ENCODE data around the gene DPH2.

DNA sequence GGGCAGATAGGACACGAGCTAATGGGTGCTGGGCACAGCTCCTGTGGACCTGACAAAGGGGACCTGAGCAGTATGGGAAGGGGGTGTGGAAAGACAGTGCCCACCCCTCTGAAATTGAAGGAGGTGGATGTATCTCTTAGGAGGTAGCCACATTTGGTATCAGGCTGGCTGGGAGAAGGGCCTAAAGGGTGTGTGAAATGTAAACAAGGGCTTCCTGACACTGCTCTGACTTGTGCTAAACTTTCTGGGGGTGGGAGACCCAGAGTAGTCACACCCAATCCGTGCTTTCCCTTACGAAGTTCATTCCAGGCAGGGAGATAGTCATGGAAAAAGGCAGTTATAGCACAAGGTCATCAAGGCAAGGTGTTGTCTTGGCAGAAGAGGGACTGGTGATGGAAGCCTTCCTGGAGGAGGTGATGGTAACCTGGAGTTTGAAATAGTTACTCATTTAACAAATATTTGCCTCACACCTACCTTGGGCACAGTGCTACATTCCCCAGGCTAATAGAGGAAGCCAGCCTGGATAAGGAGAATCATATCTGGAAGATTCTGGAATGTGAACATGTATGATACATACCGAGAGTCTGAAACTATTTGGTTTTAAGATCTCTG, 16.3 kb downstream of the DPH2 start:
- TF ChIP-seq EZH2phosphoT487 (IDR thresholded peaks at IDR 0.05; ENCODE audit: borderline replicate concordance, low read depth) (no peak), JUND (IDR thresholded peaks at IDR 0.05) (no peak)
- TF ChIP-seq, protein P1, sequence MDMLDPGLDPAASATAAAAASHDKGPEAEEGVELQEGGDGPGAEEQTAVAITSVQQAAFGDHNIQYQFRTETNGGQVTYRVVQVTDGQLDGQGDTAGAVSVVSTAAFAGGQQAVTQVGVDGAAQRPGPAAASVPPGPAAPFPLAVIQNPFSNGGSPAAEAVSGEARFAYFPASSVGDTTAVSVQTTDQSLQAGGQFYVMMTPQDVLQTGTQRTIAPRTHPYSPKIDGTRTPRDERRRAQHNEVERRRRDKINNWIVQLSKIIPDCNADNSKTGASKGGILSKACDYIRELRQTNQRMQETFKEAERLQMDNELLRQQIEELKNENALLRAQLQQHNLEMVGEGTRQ (IDR thresholded peaks at IDR 0.05; ENCODE audit: borderline replicate concordance, low read depth, low read length): no peak
- TF ChIP-seq, protein P2, sequence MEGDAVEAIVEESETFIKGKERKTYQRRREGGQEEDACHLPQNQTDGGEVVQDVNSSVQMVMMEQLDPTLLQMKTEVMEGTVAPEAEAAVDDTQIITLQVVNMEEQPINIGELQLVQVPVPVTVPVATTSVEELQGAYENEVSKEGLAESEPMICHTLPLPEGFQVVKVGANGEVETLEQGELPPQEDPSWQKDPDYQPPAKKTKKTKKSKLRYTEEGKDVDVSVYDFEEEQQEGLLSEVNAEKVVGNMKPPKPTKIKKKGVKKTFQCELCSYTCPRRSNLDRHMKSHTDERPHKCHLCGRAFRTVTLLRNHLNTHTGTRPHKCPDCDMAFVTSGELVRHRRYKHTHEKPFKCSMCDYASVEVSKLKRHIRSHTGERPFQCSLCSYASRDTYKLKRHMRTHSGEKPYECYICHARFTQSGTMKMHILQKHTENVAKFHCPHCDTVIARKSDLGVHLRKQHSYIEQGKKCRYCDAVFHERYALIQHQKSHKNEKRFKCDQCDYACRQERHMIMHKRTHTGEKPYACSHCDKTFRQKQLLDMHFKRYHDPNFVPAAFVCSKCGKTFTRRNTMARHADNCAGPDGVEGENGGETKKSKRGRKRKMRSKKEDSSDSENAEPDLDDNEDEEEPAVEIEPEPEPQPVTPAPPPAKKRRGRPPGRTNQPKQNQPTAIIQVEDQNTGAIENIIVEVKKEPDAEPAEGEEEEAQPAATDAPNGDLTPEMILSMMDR (IDR thresholded peaks at IDR 0.05): no peak
- TF ChIP-seq, protein P3, sequence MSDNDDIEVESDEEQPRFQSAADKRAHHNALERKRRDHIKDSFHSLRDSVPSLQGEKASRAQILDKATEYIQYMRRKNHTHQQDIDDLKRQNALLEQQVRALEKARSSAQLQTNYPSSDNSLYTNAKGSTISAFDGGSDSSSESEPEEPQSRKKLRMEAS (IDR thresholded peaks at IDR 0.05; ENCODE audit: low read depth): no peak
- TF ChIP-seq, protein P4, sequence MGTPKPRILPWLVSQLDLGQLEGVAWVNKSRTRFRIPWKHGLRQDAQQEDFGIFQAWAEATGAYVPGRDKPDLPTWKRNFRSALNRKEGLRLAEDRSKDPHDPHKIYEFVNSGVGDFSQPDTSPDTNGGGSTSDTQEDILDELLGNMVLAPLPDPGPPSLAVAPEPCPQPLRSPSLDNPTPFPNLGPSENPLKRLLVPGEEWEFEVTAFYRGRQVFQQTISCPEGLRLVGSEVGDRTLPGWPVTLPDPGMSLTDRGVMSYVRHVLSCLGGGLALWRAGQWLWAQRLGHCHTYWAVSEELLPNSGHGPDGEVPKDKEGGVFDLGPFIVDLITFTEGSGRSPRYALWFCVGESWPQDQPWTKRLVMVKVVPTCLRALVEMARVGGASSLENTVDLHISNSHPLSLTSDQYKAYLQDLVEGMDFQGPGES (IDR thresholded peaks at IDR 0.05; ENCODE audit: low read depth, low read length): no peak

Measured in SK-N-SH (cell line).